ENCODE measurements around the gene DCAF15.
A peak's percentile ranks its signal among the peaks of the same experiment; 100 is the strongest.

The DCAF15 gene

DNA sequence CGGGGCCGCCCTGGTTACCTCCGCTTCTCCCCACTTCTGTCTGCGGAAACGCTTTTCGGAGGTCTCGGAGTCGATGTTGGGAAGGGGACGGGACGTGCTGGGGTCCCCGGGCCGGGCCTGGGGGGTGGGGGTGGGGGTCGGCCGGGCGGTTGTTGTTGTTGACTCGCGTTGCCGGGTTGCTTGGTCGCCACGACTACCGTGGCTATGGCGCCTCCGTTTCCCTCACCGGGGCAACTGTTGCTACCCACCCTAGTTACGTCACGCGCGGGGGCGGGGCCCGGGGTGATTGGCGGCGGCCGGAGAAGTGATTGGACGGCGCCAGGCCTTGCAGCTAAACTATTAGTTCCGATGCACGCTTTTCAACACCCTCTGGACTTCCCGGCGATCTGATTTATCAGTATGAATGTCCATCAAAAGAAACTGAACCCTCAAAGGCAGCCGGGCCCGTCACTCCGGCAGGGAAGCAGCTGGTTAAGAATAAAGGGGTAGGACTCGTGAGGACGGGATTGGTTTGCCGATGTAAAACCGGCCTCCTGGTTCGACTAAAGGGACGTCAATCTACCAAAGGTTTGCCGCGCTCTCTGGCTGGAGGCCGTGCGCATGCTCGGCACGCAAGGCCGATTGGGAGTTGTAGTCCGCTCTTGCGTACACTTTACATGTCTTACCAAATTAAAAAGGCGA is 53.9 kb downstream of the DCAF15 start, which contains the start of gene RFX1:
TSS of gene RFX1 (minus strand) at position 236 of the 681 bp plus-strand sequence. CDS start 12,477 bp downstream, outside the sequence.
- H3K4me3 ChIP-seq (ENCODE audit: low read depth, low read length) = peak within 1 kb of the TSS; percentile 76
- TF ChIP-seq, protein P1, sequence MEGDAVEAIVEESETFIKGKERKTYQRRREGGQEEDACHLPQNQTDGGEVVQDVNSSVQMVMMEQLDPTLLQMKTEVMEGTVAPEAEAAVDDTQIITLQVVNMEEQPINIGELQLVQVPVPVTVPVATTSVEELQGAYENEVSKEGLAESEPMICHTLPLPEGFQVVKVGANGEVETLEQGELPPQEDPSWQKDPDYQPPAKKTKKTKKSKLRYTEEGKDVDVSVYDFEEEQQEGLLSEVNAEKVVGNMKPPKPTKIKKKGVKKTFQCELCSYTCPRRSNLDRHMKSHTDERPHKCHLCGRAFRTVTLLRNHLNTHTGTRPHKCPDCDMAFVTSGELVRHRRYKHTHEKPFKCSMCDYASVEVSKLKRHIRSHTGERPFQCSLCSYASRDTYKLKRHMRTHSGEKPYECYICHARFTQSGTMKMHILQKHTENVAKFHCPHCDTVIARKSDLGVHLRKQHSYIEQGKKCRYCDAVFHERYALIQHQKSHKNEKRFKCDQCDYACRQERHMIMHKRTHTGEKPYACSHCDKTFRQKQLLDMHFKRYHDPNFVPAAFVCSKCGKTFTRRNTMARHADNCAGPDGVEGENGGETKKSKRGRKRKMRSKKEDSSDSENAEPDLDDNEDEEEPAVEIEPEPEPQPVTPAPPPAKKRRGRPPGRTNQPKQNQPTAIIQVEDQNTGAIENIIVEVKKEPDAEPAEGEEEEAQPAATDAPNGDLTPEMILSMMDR (IDR thresholded peaks at IDR 0.05; ENCODE audit: borderline replicate concordance, insufficient read depth, low read depth, low read length) = no peak

DNA sequence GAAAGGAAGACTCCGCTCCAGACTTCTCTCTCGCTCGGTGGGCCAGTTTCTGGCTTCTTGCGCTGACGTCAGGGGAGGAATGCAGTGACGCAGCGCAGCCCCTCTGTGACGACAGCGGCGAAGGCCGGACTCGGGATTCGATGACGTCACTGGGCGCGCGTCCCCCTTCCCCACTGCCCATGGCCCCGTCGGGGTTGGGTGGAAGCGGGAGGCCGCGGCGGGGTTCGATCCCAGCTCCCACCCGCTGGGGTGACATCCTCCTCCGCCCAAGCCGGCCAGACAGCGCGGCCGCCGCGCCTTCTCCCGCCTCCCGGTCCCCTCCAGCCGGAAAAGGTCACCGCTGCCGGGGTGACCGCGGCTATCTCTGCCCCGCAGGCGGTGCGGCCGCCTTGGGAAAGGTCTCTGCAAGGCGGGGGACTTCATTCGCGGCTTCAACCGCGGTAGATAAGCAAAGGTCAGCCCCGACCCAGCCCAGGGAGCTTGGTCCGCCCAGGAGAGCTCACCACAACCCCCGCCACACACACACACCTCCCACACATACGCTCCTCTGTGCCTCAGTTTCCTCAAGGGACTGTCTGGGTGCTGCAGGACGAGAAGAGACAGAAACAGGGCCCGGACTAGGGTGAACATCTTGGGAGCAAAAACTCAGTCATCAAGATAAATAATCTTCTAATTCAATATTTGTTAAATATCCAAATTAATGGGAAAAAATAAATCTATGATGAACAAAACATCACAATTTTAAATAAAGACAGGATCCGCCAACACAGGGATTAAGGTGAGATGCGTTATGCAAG is 54.7 kb downstream of the DCAF15 start:
- TF ChIP-seq, protein P1 (IDR thresholded peaks at IDR 0.05; ENCODE audit: borderline replicate concordance, insufficient read depth, low read depth, low read length) = no peak
- peak overlapping the region; percentile 76 for H3K4me3 ChIP-seq (ENCODE audit: low read depth, low read length)

All from GM12875 (cell line).